Measurements from ENCODE around the gene ZNF438. TPM values are rescaled to one million over a fixed set of nuclear protein-coding genes. Genes with fewer than 3 reads are reported as not detected.
"Not testable (repeated sequence)": the region's sequence is repeated elsewhere in the genome, so short reads cannot be mapped to it uniquely, and the experiment has no call there.

Gene ZNF438
- total and polyA plus RNA-seq, 2 of the 8 experiments (the other 6 are each of a cell fraction or from before 2014, with no cell fraction given) = 0.95 to 1.7 TPM

GRCh38 chr10:30901487-30901886 lies 130.2 kb downstream of the ZNF438 start:
- H2BK20ac ChIP-seq (ENCODE audit: low read length); POLR2A ChIA-PET (ENCODE audit: partially characterized antibody); H3K9me3 ChIP-seq (ENCODE audit: insufficient read depth in 2 of 2, low read depth in 1 of 2, low read length in 1 of 2); H2BK15ac ChIP-seq (ENCODE audit: low read length); FAIRE-seq; H3K14ac ChIP-seq (ENCODE audit: insufficient read length); H3K79me1 ChIP-seq (ENCODE audit: low read depth, low read length); H2AK5ac ChIP-seq (ENCODE audit: low read depth, low read length); H3K79me2 ChIP-seq (ENCODE audit: control insufficient read depth in 1 of 2, insufficient read depth in 2 of 2, low read length in 2 of 2); H2BK12ac ChIP-seq (ENCODE audit: low read depth, low read length); H4K8ac ChIP-seq (ENCODE audit: extremely low read depth, insufficient read depth, low read length); H4K20me1 ChIP-seq (replicated peaks in 1 of 2; ENCODE audit: control insufficient read depth in 1 of 2, insufficient read depth in 2 of 2, low read length in 2 of 2); DNase-seq (ENCODE audit: low read depth in 1 of 2, low spot score in 2 of 2); H2BK5ac ChIP-seq (ENCODE audit: low read depth, low read length); H3K4me2 ChIP-seq (ENCODE audit: insufficient read depth in 1 of 2, low read depth in 2 of 2, low read length in 2 of 2); H3K18ac ChIP-seq (ENCODE audit: extremely low read depth, low read length); H3K36me3 ChIP-seq (ENCODE audit: control insufficient read depth in 2 of 4, insufficient read depth in 4 of 4, low read length in 3 of 4); H3K23me2 ChIP-seq (ENCODE audit: low read depth, low read length); H4K91ac ChIP-seq (replicated peaks; ENCODE audit: insufficient read length, low read length); H3K27ac ChIP-seq (ENCODE audit: low read depth, low read length); H2BK120ac ChIP-seq (replicated peaks; ENCODE audit: low read depth, low read length); H4K5ac ChIP-seq (ENCODE audit: insufficient read length, low read depth, low read length); H2AFZ ChIP-seq (ENCODE audit: low read length); H3K27me3 ChIP-seq (replicated peaks in 1 of 4; ENCODE audit: control insufficient read depth in 3 of 4, extremely low read depth in 1 of 4, insufficient read depth in 3 of 4, low read length in 3 of 4); H3K9ac ChIP-seq (replicated peaks in 1 of 4; ENCODE audit: extremely low read depth in 1 of 4, low read depth in 3 of 4, low read length in 3 of 4); H3K4me1 ChIP-seq (replicated peaks in 1 of 4; ENCODE audit: control insufficient read depth in 3 of 4, insufficient read depth in 4 of 4, low read length in 3 of 4); H3K4me3 ChIP-seq (ENCODE audit: extremely low read depth in 1 of 4, insufficient read depth in 2 of 4, low read depth in 3 of 4, low read length in 4 of 4); H3K56ac ChIP-seq (replicated peaks; ENCODE audit: insufficient read length, low read depth, low read length); H3K23ac ChIP-seq (ENCODE audit: insufficient read length); H3K4ac ChIP-seq (replicated peaks; ENCODE audit: insufficient read length, low read depth, low read length): not testable (repeated sequence)
- WGBS, 2 experiments (ENCODE audit: extremely low coverage in 1 of 2, insufficient coverage in 1 of 2, insufficient read length in 1 of 2, insufficient replicate concordance in 2 of 2, low coverage in 1 of 2, low lambda C conversion rate in 2 of 2, missing lambda C conversion rate in 1 of 2) = 95% methylated on average over 21 of the region's 21 CpGs; no CpG with 5 or more reads in 1 of the 2 experiments
- CTCF ChIA-PET (ENCODE audit: partially characterized antibody) = interaction anchor here (0.9 kb wide), 1 partner anchor 13 kb away, joined by 3 read pairs; no protein-coding TSS in a partner anchor
